OCI-M2 (cell line): Measurements from ENCODE around the gene SBNO2.
"Not testable (repeated sequence)": the region's sequence is repeated elsewhere in the genome, so short reads cannot be mapped to it uniquely, and the experiment has no call there.

Experiments used
- DNase-seq: peaks from one replicate; lab custom pipeline; 2025; ENCODE audit not compliant: unreplicated experiment; lab: John Stamatoyannopoulos, UW

Gene SBNO2

GRCh38 chr19:1121395-1121794, 52.7 kb downstream of the SBNO2 start:
- no peak for DNase-seq

DNA sequence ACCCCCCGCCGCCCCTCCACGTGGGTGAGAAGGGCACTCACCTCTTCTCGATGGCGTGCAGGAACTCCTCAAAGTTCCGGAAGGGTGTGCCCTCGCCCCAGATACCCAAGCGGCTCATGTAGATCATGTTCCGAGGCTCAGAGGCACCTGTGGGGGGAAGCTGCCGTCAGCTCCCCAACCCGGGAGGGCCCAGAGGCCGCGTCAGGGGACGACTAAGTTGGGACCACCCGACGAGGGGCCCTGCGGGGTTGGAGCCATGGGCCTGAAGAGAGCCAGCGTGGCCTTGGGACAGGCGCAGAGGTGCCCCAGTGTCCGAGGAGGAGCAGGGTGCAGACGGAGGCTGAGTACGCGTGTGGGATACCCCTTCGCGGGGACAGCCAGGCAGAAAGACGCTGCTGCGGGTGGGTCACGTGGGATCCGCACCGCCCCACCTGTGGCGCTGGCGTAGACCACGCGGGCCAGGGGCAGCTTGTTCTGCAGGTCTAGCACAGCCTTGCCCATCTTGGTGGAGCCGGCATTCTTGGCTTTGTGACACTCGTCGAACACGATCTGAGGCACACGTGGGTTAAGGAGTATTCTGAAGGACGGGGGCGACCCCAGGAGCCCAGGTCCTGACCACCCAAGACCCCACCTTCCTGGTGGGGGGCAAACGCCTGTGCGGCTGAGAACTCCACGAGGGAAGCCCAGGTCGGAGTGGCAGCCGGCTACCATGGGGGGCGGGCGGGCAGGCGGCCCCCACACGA, 54.4 kb downstream of the SBNO2 start:
- DNase-seq, result no peak

DNA sequence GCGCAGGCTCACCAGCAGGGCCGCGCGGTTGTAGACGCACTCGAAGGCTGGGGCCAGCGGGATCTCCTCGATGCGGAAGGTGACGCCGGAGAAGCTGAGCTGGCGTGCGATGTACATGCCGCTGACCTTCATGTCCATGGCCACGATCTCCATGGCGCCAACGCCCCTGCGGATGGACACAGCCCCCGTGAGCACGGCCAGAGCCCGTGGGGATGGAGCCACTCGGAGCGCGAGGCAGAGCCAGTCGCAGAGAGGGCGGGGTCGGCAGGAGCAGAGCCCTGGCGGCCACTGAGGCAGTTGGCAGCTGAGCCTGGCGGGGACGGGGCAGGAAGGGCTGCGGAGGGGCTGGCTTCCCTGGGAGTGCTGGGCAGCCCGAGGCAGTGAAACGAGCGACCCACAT, 55.1 kb downstream of the SBNO2 start:
- DNase-seq, result no peak

DNA sequence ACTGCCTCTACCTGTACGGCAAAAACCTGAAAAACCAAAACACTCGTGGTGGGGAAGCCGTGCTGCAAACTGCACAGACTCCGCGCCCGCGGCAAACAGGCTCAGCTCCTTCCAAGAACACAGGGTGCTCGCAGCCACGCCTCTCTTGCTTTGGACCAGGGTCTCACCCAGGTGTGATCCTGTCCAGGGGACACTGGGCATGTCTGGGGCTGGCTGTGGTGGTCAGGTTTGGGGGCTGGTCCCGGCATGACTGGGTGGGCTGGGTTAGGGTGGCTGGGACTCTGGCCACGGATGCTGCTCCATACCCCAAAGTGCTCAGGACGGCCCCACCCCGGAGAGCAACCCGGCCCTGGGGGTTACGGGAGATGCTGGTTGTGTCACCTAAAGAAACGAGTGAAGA, 56.4 kb downstream of the SBNO2 start:
- no peak for DNase-seq

- DNase-seq, result no peak
Measured at GRCh38 chr19:1116726-1117581, 57.1 kb downstream of the SBNO2 start.

GRCh38 chr19:1115646-1116420, 58.2 kb downstream of the SBNO2 start:
- DNase-seq, result no peak

- DNase-seq, result not testable (repeated sequence)
Measured at GRCh38 chr19:1114728-1115127, 59.3 kb downstream of the SBNO2 start.

- DNase-seq, result no peak
Measured at GRCh38 chr19:1113986-1114483, 60.0 kb downstream of the SBNO2 start.

DNA sequence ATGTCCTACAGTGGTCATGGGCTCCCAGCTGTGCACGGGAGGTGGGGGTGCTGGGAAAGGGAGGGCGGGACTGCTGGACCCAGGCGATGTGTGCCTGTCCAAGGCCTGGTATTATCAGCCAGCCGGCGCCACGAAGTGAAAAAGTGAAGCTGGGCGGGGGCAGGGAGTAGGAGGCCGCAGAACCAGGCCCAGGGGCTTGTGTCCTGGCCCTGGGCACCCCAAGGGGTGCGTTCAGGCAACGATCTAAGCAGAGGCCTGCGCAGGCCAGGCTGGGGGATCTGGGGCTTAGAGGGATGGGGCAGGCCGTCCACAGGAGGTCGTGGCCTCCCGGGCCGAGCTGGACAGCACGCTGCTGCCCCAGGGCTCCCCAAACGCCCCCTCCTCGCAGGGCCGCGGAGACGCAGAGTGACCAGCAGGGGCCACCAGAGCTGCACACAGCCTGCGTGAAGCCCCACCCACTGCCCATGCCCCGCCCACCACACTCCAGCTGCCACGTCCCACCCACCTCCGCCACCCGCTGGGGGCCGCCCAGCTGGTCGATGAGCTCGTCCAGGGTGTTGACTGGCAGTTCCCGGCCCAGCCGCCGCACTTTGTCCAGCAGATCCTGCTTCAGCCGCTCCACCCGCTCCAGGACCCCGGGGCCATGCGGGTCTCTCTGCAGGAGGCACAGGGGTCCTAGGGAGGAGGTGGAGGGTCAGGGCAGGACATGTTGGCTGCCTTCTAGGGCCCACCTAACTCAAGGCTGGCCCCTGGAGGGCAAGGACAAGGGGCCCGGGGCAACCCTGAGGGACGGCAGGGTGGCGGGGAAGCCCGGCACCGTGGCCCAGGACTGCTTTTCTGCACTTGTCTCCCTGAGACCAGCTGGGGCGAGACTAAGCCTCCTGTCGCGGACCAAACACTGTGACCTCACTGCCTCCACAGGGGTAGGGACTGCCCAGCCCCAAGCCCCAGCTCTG, 60.8 kb downstream of the SBNO2 start:
- DNase-seq, result no peak

DNA sequence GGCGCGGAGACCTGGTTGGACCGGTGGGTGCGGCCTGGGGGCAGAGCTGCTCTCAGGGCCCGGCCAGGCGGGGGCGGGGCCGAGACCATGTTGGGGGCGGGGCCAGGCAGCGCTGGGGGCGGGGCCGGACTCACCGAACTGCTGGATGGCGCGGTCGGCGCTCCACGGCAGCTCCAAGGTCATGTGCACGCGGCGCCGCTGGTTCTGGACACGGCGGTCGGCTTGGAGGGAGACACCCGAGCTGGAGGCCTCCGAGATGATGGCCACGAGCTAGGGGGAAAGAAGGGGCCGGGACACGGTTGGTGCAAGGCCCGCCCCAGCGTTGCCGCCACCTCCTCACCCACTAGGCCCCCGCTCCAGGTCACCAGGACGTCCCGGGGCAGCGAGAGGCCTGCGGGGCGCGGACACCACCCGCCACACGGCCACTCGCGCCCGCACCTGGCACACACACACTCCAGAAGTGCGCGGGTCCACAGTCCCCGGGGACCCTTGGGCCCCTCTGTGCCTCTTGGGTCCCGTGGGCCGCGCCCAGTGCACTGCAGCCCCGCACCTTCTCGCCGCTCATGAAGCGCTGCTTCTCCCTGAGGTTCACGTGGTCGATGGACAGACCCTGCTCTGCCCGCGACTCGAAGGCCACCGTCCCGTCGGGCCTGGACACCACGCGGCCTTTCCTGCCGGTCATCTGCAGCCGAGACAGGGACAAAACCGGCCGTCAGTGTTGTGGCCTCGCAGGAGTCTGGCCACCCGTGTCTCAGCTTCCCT, 61.6 kb downstream of the SBNO2 start:
- no peak for DNase-seq

DNA sequence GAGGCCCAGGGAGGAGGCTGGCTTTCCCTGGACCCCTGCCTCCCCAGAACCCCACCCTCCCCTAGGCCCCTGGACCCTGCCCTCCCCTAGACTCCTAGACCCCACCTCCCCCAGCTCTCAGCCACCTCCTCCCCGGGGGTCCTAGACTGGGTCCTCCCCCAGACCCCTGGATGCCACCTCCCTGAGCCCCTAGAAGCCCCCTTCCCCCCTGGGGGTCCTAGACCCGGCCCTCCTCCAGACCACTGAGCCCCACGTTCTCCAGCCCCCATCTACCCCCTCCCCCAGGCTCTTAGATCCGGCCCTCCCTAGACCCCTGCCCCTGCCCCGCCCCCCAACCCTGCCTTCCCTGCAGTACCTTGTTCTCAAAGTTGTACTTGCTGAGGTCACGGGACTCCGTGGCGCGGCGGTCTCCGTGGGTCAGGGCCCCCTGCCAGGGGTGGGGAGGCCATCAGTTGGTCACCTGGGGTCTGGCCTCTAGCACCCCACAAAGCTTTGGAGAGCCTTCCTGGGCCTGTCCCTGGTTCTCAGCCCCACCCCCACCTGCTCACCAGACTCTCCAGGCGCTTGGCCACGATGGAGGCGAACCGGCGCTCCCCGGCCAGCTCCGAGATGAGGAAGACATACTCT, 62.3 kb downstream of the SBNO2 start:
- DNase-seq, result no peak

GRCh38 chr19:1110809-1111640, 63.0 kb downstream of the SBNO2 start:
- no peak for DNase-seq

DNA sequence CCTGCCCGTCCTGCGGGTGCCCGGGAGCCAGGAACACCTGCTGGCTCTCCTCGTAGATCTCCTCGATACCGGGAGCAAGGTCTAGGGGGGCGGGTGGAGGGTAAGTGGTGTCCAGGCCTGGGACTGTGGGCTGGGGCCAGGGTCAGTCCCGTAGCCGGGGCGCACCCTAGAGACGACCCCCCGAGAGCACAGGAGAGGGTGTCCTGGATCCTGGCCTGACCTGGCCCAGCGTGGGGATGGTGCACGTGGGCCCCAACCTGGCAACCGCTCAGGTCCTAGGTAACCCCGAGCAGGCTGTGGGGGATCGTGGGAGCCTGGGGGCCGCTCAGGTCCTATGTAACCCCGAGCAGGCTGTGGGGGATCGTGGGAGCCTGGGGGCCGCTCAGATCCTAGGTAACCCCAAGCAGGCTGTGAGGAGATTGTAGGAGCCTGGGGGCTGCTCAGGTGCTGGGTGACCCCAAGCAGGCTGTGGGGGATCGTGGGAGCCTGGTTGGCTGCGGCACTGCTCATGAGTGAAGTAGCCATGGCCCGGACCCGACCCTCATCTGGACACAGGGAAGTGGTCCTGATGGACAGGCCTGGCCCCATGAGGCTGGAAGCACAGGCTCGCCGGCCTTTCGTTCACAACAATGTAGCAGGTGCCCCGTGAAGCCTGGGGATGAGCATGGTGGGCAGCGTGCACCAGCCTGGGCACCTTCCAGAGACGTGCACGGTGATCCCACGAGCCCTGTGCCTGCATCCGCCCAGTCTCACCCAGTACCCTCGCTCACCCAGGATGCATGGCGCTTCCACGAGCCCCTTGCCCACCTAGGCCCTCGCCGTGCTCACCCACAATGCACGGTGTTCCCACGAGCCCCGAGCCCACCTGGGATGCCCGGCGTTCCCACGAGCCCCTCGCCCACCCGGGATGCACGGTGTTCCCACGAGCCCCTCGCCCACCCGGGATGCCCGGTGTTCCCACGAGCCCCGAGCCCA, 64.1 kb downstream of the SBNO2 start:
- DNase-seq, result no peak

GRCh38 chr19:1109032-1109551, 65.0 kb downstream of the SBNO2 start:
- no peak for DNase-seq

- no peak for DNase-seq
Measured at GRCh38 chr19:1108291-1109031, 65.6 kb downstream of the SBNO2 start.

DNA sequence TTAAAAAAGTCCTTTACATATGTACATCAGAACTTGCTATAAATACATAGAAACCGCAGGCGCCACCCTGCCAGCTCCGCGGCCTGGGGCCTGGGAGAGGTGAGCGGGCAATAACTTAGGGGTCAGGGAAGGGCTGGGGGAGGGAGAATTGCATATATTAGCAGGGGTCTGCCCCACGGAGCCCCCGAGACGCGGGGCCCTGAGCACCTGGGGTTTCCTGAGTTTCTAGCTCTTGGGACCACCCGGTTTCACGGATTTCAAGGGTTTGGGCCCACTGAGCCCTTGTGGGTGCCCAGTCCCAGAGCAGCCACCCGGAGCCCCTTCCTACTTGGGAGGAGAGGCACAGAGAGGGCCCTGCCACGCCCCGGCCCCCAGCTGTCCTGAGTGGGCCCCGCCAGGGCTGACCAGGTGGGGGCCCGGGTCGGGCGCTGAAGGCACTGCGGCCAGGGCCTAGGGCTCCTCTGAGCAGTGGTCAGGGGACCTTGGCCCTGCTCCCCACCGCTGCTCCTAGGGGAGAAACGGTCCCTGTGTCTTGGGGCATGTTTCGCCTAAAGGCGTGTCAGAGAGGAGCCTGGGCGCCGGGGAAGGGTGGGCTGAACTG, 66.3 kb downstream of the SBNO2 start:
- no peak for DNase-seq
